Liver (tissue), 9 donors: ENCODE data around the gene SMYD1. TPM values are rescaled to one million over a fixed set of nuclear protein-coding genes. Genes with fewer than 3 reads are reported as not detected.
A peak's percentile ranks its signal among the peaks of the same experiment; 100 is the strongest.

ENCODE experiments used
- DNase-seq: peaks from one replicate; pipeline ENCODE4 v3.0.0-alpha.2; 2017; ENCODE audit warnings: low spot score
- H3K27ac ChIP-seq, 2 donors: one replicate each; pipeline ENCODE4 v1.7.0; 2013; ENCODE audit warnings: inconsistent platforms in 2 of 2, low read length in 2 of 2, control low read depth in 1 of 2, low read depth in 1 of 2, mild to moderate bottlenecking in 1 of 2
- H3K27me3 ChIP-seq, 4 donors: one replicate each; pipeline versions ENCODE4 v1.6.1 to v1.7.0; 2013; ENCODE audit warnings: low read length in 3 of 4, inconsistent platforms in 1 of 4, mild to moderate bottlenecking in 1 of 4, moderate library complexity in 1 of 4; ENCODE audit not compliant: control insufficient read depth in 4 of 4, insufficient read depth in 4 of 4
- H3K36me3 ChIP-seq, 4 donors: one replicate each; pipeline versions ENCODE4 v1.6.1 to v1.7.0; 2013; ENCODE audit warnings: low read length in 3 of 4, mild to moderate bottlenecking in 3 of 4, low read depth in 1 of 4, moderate library complexity in 1 of 4; ENCODE audit not compliant: control insufficient read depth in 4 of 4, insufficient read depth in 3 of 4
- H3K4me1 ChIP-seq, 4 donors: one replicate each; pipeline versions ENCODE4 v1.6.1 to v1.7.0; 2013; ENCODE audit warnings: low read length in 3 of 4, mild to moderate bottlenecking in 3 of 4, moderate library complexity in 1 of 4; ENCODE audit not compliant: control insufficient read depth in 4 of 4, insufficient read depth in 4 of 4
- H3K4me3 ChIP-seq, 3 donors: one replicate each; pipeline versions ENCODE4 v1.6.1 to v1.7.0; 2013; ENCODE audit warnings: low read length in 3 of 3, control low read depth in 1 of 3, low read depth in 1 of 3, mild to moderate bottlenecking in 1 of 3
- H3K9ac ChIP-seq, 2 donors: one replicate each; pipeline ENCODE4 v1.7.0; 2013; ENCODE audit warnings: low read length in 2 of 2, mild to moderate bottlenecking in 2 of 2, moderate library complexity in 2 of 2, control low read depth in 1 of 2, low read depth in 1 of 2
- H3K9me3 ChIP-seq, 4 donors: one replicate each; pipeline versions ENCODE4 v1.6.1 to v1.7.0; 2013; ENCODE audit warnings: low read length in 3 of 4; ENCODE audit not compliant: control insufficient read depth in 4 of 4
- ATF3 ChIP-seq: IDR thresholded peaks from 2 replicates; pipeline ENCODE4 v1.6.1; 2016; ENCODE audit warnings: antibody characterized with exemption
- CTCF ChIP-seq: fragments of 150-350 bp; IDR thresholded peaks from 2 replicates; pipeline ENCODE4 v1.5.1; 2017; ENCODE audit warnings: improper control_type of control experiment, low read depth, low read length; ENCODE audit not compliant: missing input control
- EGR1 ChIP-seq, 2 donors: IDR thresholded peaks; 2 replicates each; pipeline ENCODE4 v1.6.1; 2016 to 2018; ENCODE audit warnings: antibody characterized with exemption in 2 of 2, low read depth in 2 of 2
- FOXA1 ChIP-seq: IDR thresholded peaks from 2 replicates; pipeline ENCODE4 v1.6.1; 2016; ENCODE audit warnings: antibody characterized with exemption
- GABPA ChIP-seq, 2 donors: IDR thresholded peaks in 1 of 2; conservative IDR thresholded peaks in 1 of 2; 2 replicates each; pipeline ENCODE4 v1.6.1; 2016; ENCODE audit warnings: antibody characterized with exemption in 2 of 2, mild to moderate bottlenecking in 1 of 2, moderate library complexity in 1 of 2
- HNF4A ChIP-seq, 2 donors: conservative IDR thresholded peaks; 2 replicates each; pipeline ENCODE4 v1.6.1; 2016; ENCODE audit warnings: antibody characterized with exemption in 2 of 2, mild to moderate bottlenecking in 2 of 2
- HNF4G ChIP-seq: IDR thresholded peaks from 2 replicates; pipeline ENCODE4 v1.6.1; 2016; ENCODE audit warnings: antibody characterized with exemption
- JUND ChIP-seq, 2 donors: IDR thresholded peaks; 2 replicates each; pipeline ENCODE4 v1.6.1; 2016; ENCODE audit warnings: antibody characterized with exemption in 2 of 2
- MAX ChIP-seq: IDR thresholded peaks from 2 replicates; pipeline ENCODE4 v1.6.1; 2016; ENCODE audit warnings: antibody characterized with exemption
- NR2F2 ChIP-seq: IDR thresholded peaks from 2 replicates; pipeline ENCODE4 v1.6.1; 2016; ENCODE audit warnings: antibody characterized with exemption
- RAD21 ChIP-seq, 2 donors: IDR thresholded peaks; 2 replicates each; pipeline ENCODE4 v1.6.1; 2016; ENCODE audit warnings: antibody characterized with exemption in 2 of 2, mild to moderate bottlenecking in 2 of 2
- REST ChIP-seq: IDR thresholded peaks from 2 replicates; pipeline ENCODE4 v1.6.1; 2016; ENCODE audit warnings: antibody characterized with exemption, mild to moderate bottlenecking
- RXRA ChIP-seq, 2 donors: IDR thresholded peaks; 2 replicates each; pipeline ENCODE4 v1.6.1; 2017 to 2018; ENCODE audit warnings: antibody characterized with exemption in 2 of 2, mild to moderate bottlenecking in 1 of 2
- YY1 ChIP-seq: IDR thresholded peaks from 2 replicates; pipeline ENCODE4 v1.6.1; 2016; ENCODE audit warnings: antibody characterized with exemption, mild to moderate bottlenecking
- ZBTB33 ChIP-seq: IDR thresholded peaks from 2 replicates; pipeline ENCODE4 v1.6.1; 2016; ENCODE audit warnings: antibody characterized with exemption
- WGBS: extraction: QIAGEN DNeasy Blood & Tissue Kit; methylation state at CpG from one replicate; pipeline ENCODE4 v1.1.7; 2013; 5-methylcytosine and 5-hydroxymethylcytosine counted together
- polyA plus RNA-seq, 2 donors: library from polyadenylated mRNA; stranded (reverse) in 1 of 2; unstranded in 1 of 2; fragments of 200-250 nt in 1 of 2; fragments of >200 nt in 1 of 2; fragmentation: Nextera tagmentation in 1 of 2; extraction: Ambion mirVana in 1 of 2; gene quantifications; one replicate each; pipeline versions ENCODE4 v1.2.1 to v1.2.3, GENCODE V29; 2013 to 2015
- total RNA-seq, 2 donors: library from RNA; depleted of rRNA; stranded (reverse); fragments of >200 nt; gene quantifications; one replicate each; pipeline ENCODE4 v1.2.3, GENCODE V29; 2014
- donor health status: healthy.
- donor health status: healthy.
- donor health status: healthy.
- donor health status: healthy.
- donor health status: healthy.

SMYD1 gene
- total and polyA plus RNA-seq, 4 donors, result not detected

- TF ChIP-seq FOXA1 (no peak), NR2F2 (no peak), HNF4G (no peak), ATF3 (no peak), RXRA (IDR thresholded peaks at IDR 0.05) (no peak), JUND (IDR thresholded peaks at IDR 0.05) (no peak), YY1 (no peak), EGR1 (IDR thresholded peaks at IDR 0.05; ENCODE audit: low read depth in 2 of 2) (no peak), RAD21 (IDR thresholded peaks at IDR 0.05) (no peak), REST (no peak), ZBTB33 (no peak), HNF4A (conservative IDR thresholded peaks at IDR 0.05) (no peak), GABPA (IDR thresholded peaks at IDR 0.05 in 1 of 2, conservative IDR thresholded peaks at IDR 0.05 in 1 of 2) (no peak), CTCF (no peak)
These were observed 72.2 kb downstream of the SMYD1 start for GRCh38 chr2:88139804-88140203.

GRCh38 chr2:88141952-88142351 lies 74.3 kb downstream of the SMYD1 start:
- H3K4me1 ChIP-seq, result peaks cover 5 to 63% (median 44%) of the 10 kb centered on the region in 4 donors
- no peaks in the 10 kb centered on the region for H3K36me3 ChIP-seq
- no peak overlapping the region for H3K4me3 ChIP-seq
- 94% methylated on average over 2 of the region's 2 CpGs for WGBS
- no peaks in the 10 kb centered on the region for H3K9me3 ChIP-seq
- TF ChIP-seq ZBTB33, result no peak
- no peak for TF ChIP-seq EGR1 (IDR thresholded peaks at IDR 0.05; ENCODE audit: low read depth in 2 of 2)
- TF ChIP-seq GABPA (IDR thresholded peaks at IDR 0.05 in 1 of 2, conservative IDR thresholded peaks at IDR 0.05 in 1 of 2), result no peak
- no peak for TF ChIP-seq MAX
- no peak for TF ChIP-seq RXRA (IDR thresholded peaks at IDR 0.05)
- TF ChIP-seq HNF4G, result no peak
- TF ChIP-seq NR2F2, result no peak
- H3K27me3 ChIP-seq, result no peaks in the 10 kb centered on the region
- H3K27ac ChIP-seq, result no peak overlapping the region
- DNase-seq, result no peak
- H3K9ac ChIP-seq, result no peak overlapping the region

More at GRCh38 chr2:88139804-88140203, 72.2 kb downstream of the SMYD1 start:
- DNase-seq, result no peak
- peaks cover 3 to 62% (median 41%) of the 10 kb centered on the region in 4 donors for H3K4me1 ChIP-seq
- H3K9me3 ChIP-seq, result no peaks in the 10 kb centered on the region
- 43% methylated on average over 6 of the region's 6 CpGs for WGBS
- H3K36me3 ChIP-seq, result no peaks in the 10 kb centered on the region
- no peaks in the 10 kb centered on the region for H3K27me3 ChIP-seq
- peak overlapping the region; percentile 82 to 90 for H3K27ac ChIP-seq
- peak overlapping the region in 2 of 3 donors; percentile 5 to 13 for H3K4me3 ChIP-seq
- H3K9ac ChIP-seq, result peak overlapping the region in 1 of 2 donors; percentile 70
